Parathyroid adenoma (tissue), 2 donors: ENCODE data around the gene DLL1.

ENCODE experiments used
- H2AFZ ChIP-seq: fragments of 300-600 bp; sonication (generic); one replicate; pipeline ENCODE4 v1.7.0; 2017; ENCODE audit warnings: antibody characterized with exemption, mild to moderate bottlenecking
- H3K27ac ChIP-seq: fragments of 300-600 bp; sonication (generic); one replicate; pipeline ENCODE4 v1.7.0; 2017
- H3K27me3 ChIP-seq: fragments of 300-600 bp; sonication (generic); one replicate; pipeline ENCODE4 v1.7.0; 2017; ENCODE audit warnings: low read length; ENCODE audit not compliant: control insufficient read depth, insufficient read depth
- H3K36me3 ChIP-seq: fragments of 300-600 bp; sonication (generic); one replicate; pipeline ENCODE4 v1.7.0; 2017; ENCODE audit warnings: low read length; ENCODE audit not compliant: control insufficient read depth, insufficient read depth
- H3K4me1 ChIP-seq: fragments of 300-600 bp; sonication (generic); one replicate; pipeline ENCODE4 v1.7.0; 2017; ENCODE audit warnings: control low read depth
- H3K4me2 ChIP-seq: fragments of 300-600 bp; sonication (generic); one replicate; pipeline ENCODE4 v1.7.0; 2017; ENCODE audit warnings: low read length
- H3K4me3 ChIP-seq: fragments of 300-600 bp; sonication (generic); one replicate; pipeline ENCODE4 v1.7.0; 2017; ENCODE audit warnings: low read depth, low read length
- H3K79me2 ChIP-seq: fragments of 300-600 bp; sonication (generic); one replicate; pipeline ENCODE4 v1.7.0; 2017; ENCODE audit warnings: control low read depth
- H3K9ac ChIP-seq: fragments of 300-600 bp; sonication (generic); one replicate; pipeline ENCODE4 v1.7.0; 2017; ENCODE audit warnings: mild to moderate bottlenecking
- H3K9me3 ChIP-seq: fragments of 300-600 bp; sonication (generic); one replicate; pipeline ENCODE4 v1.7.0; 2017; ENCODE audit warnings: low read length; ENCODE audit not compliant: control insufficient read depth
- TF ChIP-seq, protein P1 (sequence below): fragments of 300-600 bp; sonication (generic); IDR thresholded peaks from one replicate; pipeline ENCODE4 v1.7.0; 2017; ENCODE audit warnings: antibody characterized with exemption, mild to moderate bottlenecking
- donor health status: primary hyperparathyroidism.

Gene DLL1

DNA sequence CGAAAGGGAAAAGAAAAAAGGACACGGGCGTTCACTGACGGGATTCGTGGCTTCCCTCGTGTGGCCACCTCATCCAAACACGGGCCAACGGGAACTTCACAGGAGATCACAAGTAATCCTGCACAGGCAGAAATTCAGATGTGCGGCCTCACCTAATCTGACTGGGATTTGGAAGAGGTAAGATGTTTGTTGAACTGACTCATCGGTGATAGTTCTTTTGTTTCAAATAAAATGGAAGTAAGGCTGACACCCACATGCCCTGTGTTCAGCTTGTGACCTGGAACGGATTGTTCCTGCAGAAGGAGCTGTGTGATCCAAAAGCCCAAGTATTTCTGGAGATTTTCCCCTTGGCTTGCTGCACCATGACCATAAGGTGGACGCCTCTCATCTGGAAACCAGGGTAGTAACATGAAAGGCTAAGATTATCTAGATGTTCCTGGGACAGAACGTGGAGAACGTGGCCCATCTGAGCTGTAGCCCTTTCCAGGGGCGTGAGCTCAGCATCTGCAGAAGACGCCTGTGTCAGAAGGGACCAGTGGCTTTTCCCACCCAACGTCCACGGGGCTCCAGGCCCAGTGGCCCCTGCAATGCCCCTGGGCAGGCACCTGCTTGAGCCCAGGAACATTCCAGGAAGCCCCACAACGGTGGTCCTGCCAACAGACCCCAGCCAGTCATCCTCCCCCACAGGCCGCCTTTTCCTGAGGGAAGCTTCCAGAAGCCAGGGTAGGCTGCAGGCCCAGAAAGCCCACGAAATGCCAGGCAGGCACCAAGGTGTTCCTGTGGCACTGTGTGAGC lies 39.7 kb downstream of the DLL1 start:
- Histone ChIP-seq H2AFZ (no peak overlapping the region), H3K4me1 (no peaks in the 10 kb centered on the region)
- TF ChIP-seq, protein P1, sequence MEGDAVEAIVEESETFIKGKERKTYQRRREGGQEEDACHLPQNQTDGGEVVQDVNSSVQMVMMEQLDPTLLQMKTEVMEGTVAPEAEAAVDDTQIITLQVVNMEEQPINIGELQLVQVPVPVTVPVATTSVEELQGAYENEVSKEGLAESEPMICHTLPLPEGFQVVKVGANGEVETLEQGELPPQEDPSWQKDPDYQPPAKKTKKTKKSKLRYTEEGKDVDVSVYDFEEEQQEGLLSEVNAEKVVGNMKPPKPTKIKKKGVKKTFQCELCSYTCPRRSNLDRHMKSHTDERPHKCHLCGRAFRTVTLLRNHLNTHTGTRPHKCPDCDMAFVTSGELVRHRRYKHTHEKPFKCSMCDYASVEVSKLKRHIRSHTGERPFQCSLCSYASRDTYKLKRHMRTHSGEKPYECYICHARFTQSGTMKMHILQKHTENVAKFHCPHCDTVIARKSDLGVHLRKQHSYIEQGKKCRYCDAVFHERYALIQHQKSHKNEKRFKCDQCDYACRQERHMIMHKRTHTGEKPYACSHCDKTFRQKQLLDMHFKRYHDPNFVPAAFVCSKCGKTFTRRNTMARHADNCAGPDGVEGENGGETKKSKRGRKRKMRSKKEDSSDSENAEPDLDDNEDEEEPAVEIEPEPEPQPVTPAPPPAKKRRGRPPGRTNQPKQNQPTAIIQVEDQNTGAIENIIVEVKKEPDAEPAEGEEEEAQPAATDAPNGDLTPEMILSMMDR: no peak

DNA sequence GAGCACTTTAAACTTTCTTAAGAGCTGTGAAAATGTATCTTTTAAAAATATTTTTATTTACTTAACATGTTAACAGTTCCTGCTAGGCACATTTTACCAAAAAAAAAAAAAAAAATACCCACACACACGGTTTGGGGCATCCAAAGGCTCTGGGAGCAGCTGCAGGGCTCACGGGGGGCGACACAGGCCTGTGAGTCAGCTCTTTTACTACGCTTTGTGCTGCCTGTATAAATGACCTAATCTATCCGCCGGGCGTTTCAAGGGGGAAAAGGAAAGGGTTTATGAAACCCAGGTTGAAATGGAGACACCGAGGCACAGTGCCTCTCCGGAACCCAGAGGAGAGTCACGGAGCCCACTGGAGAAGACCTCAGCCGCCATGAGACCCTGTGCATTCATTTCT lies 40.4 kb downstream of the DLL1 start:
- Histone ChIP-seq H3K27ac (no peak overlapping the region), H3K27me3 (no peaks in the 10 kb centered on the region), H3K79me2 (no peaks in the 10 kb centered on the region), H3K4me1 (no peaks in the 10 kb centered on the region), H3K9ac (no peak overlapping the region), H3K4me3 (no peak overlapping the region), H3K4me2 (no peak overlapping the region), H2AFZ (no peak overlapping the region), H3K9me3 (no peaks in the 10 kb centered on the region), H3K36me3 (no peaks in the 10 kb centered on the region)
- TF ChIP-seq, protein P1: no peak

More for the DNA sequence above, 39.7 kb downstream of the DLL1 start:
- no peaks in the 10 kb centered on the region for H3K79me2 ChIP-seq
- H3K27me3 ChIP-seq: no peaks in the 10 kb centered on the region
- H3K36me3 ChIP-seq: no peaks in the 10 kb centered on the region
- no peaks in the 10 kb centered on the region for H3K9me3 ChIP-seq
- H3K27ac ChIP-seq: no peak overlapping the region
- H3K9ac ChIP-seq: no peak overlapping the region
- no peak overlapping the region for H3K4me3 ChIP-seq
- no peak overlapping the region for H3K4me2 ChIP-seq

DNA sequence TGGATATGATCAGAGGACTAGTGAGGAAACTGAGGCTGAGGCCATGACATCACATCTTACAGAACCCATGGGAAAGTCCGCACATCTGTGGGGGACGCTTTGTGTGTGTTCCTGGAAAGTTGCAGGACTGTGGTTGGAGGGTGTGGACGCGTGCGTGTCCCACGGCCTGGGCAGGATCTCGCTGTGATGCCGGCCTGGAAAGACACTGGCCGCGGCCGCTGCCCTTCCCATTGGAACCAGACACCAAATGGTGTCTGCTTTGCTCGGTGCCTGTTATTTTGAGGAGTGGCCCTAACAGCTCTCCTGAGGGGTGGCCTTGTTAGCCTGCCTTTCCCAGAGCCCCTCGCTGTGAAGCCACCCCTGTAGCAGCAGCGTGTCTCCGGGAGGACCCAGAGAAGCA lies 41.1 kb downstream of the DLL1 start:
- no peaks in the 10 kb centered on the region for H3K9me3 ChIP-seq
- no peak overlapping the region for H3K4me3 ChIP-seq
- no peak overlapping the region for H3K4me2 ChIP-seq
- H3K79me2 ChIP-seq: no peaks in the 10 kb centered on the region
- no peaks in the 10 kb centered on the region for H3K27me3 ChIP-seq
- no peaks in the 10 kb centered on the region for H3K36me3 ChIP-seq
- H3K27ac ChIP-seq: no peak overlapping the region
- H3K9ac ChIP-seq: no peak overlapping the region
- no peak overlapping the region for H2AFZ ChIP-seq
- H3K4me1 ChIP-seq: no peaks in the 10 kb centered on the region
- TF ChIP-seq, protein P1: no peak

DNA sequence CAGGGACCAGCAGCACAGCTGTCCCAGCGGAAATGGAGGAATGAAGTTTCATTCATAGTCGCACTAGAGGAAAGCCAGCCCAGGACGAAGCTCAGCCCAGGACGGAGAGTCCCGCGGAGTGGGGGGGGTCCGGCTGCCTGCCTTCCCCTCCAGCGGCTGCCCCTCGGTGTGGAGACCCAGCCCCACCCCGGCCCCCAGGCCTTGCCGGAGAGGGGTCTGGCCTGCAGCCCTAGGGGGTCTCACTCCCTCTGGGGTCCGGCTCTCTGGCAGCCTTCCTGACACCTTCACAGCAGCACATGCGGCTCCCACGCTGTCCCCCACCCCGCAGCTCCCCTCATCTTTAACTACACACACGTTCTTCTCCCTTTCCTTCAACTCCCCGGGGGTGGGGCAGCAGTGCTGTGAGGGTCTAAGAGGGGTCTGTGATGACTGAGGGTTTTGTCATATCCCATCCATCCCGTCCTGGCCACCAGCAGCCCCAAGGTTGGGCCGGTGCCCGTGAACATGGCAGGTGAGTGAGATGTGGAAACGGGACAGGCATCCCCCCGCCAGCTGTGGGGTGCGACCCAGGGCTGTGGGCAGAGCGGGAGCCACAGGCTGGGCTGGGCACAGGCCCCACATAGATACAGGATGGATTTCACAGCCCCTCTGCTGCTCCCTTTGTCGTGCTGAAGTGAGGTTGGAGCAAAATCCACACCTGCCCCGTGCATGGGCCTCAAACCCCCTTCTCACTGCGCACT lies 41.8 kb downstream of the DLL1 start:
- H2AFZ ChIP-seq: no peak overlapping the region
- no peak overlapping the region for H3K4me3 ChIP-seq
- no peaks in the 10 kb centered on the region for H3K4me1 ChIP-seq
- no peak overlapping the region for H3K4me2 ChIP-seq
- H3K9me3 ChIP-seq: no peaks in the 10 kb centered on the region
- no peaks in the 10 kb centered on the region for H3K27me3 ChIP-seq
- TF ChIP-seq, protein P1: no peak
- no peak overlapping the region for H3K9ac ChIP-seq
- no peaks in the 10 kb centered on the region for H3K79me2 ChIP-seq
- no peak overlapping the region for H3K27ac ChIP-seq
- no peaks in the 10 kb centered on the region for H3K36me3 ChIP-seq
